Activated CD4-positive, alpha-beta T cell treated with anti-CD3 and anti-CD28 coated beads for 1 hour (primary cell): ENCODE data around the gene FNDC11.

Experiments used
- DNase-seq: peaks from one replicate; pipeline ENCODE4 v3.0.0-alpha.2; 2020

FNDC11 gene

DNA sequence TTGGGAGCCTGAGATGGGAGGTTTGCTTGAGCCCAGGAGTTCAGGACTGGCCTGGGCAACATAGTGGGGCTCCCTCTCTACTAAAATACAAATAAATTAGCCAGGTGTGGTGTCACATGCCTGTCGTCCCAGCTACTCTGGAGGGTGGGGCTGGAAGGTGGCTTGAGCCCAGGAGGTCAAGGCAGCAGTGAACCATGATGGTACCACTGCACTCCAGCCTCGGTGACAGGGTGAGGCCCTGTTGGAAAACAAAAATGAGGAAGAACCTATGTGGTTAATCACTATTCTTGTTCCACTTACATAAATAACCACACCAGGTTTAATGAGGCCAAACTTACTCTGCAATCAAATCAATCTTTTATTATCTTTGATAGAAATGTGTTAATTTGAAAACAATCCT, 28.0 kb upstream of the FNDC11 start:
- DNase-seq: no peak

GRCh38 chr20:63527184-63527583, 26.8 kb upstream of the FNDC11 start:
- DNase-seq: no peak

DNA sequence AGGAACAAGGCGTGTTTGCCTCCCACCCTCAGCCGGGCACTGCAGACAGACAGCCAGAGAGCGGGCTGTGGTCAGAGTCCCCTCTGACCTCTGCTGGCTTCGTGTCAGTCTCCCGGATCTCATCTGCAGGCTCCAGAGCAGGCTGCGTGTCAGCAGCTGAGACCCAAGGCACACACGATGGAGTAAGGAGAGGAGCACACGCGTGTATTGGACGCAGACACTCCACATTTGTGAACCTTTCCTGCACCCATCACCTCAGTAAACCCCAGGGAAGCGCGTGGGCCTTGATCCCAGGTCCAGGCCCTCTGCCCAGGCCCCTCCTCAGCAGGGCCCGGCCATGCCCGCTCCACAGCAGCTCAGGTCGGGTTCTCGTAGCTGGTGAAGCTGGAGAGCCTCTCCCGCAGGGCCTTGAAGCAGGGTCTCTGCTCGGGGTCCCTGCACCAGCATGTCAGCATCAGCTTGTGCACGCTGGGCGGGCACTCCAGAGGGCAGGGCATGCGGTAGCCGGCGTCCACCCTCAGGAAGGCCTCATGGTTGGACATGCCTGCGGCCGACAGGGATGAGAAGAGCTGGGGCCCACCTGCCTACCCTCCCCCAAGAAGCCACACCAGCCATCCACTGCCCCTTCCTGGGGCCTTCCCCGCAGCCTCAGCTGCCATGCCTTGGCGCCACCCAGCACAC, 24.6 kb upstream of the FNDC11 start:
- DNase-seq: no peak

- no peak for DNase-seq
Measured at GRCh38 chr20:63529861-63530787, 23.8 kb upstream of the FNDC11 start.

DNA sequence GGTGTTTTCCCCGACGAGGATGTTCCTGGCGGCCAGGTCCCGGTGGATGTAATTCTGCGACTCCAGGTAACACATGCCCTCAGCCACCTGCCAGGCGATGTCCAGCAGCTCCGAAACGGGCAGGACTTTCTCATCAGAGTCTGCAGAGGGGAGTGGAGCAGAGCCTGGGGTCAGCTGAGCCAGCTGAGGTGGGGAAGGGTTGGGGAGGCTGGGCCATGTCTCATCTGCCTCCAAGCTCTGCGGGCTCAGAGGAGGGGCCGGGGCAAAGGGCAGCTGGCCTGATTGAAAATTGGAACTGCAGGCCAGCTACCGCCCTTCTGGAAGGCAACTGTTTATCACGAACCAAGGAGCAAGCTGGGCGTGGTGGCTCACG, 23.2 kb upstream of the FNDC11 start:
- no peak for DNase-seq

DNA sequence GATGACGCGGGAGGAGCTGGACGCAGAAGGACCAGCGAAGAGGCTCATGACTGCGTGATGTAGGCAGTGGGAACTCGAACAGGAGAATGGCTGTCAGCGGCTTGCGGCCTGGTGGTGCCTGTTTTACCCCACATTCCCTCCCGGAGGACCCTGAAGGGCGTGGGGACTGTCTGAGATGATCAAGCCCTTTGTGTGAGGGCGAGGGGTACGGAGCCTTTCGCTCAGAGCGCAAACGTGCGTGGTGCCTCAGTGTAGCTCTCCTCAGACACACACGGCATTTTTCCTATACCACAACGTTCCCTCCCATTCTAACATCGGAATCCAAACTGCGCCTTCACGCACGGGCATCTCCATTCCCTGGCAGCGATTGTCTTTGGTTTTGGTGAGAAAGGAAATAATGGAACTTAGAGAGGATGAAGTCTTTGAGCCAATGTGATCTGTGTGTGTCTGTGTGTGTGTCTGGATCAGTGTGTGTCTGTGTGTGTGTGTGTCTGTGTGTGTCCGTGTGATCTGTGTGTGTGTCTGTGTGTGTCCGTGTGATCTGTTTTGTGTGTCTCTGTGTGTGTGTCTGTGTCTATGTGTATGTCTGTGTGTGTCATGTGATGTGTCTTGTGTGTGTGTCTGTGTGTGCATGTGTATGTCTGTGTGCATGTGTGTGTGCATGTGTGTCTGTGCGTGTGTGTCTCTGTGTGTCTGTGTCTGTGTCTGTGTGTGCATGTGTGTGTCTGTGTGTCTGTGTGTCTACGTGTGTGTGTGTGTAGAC, 22.1 kb upstream of the FNDC11 start:
- DNase-seq: no peak

DNA sequence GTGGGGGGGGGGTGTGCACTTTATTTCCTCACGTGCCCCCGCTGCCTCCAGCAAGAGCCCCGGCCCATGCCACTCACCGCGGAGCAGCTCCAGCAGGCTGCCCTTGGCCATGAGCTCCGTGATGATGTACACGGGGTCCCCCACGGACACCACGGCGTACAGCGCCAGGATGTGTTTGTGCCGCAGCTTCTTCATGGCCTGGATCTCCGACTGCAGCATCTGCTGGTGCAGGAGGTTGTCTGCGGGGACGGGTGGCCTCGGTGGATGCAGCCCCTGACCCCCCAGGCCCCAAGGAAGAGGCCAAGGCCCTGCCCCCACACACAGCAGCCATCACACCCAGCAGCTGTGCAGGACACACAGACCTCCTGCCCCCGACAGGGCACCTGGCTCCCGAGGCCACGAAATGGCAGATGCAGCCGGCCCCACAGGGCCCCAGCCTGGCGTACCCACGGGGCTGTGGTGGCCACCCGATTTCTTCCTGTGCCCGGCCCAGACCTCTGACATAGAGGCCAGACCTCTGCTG, 21.4 kb upstream of the FNDC11 start:
- no peak for DNase-seq

- DNase-seq: no peak
Measured at GRCh38 chr20:63533388-63533787, 20.6 kb upstream of the FNDC11 start.

GRCh38 chr20:63533871-63534393, 20.0 kb upstream of the FNDC11 start:
- no peak for DNase-seq

- no peak for DNase-seq
Measured at GRCh38 chr20:63534427-63534830, 19.5 kb upstream of the FNDC11 start.

DNA sequence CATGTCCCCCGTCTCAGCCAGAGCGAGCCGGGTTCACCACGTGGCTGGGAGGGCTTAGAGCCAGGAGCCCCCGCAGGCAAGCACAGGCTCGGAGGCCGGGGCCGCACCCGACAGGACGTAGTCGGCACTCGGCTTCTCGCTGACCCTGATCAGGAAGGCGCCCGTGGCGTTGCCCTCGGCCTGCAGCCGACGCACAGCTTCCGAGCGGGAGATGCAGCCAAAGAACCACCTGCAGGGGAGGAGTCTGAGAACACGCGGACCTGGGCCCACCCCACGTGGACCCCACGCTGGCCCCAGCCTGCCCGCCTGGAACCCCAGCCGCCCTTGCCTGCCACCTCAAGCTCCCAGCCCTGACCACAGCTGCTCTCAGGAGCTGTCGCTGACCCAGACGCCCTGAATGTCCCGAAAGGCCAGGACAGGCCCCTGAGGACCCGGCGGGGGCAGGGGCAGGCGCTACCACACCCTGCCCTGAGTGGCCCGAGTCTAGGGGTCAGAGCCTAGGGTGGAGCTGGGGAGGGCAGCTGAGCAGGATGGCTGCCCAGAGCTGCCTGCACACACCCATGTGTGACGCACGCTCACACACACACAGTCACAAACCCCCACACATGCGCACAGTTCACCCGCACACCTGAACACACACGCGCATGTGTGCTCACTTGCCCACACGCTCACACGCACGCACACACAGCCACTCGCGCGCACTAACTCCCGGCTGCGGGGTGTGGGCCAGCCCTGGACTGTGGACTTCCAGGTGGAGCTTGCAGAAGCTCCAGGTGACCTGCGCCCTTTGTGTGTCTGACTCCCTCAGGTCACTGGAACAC, 18.9 kb upstream of the FNDC11 start:
- no peak for DNase-seq

DNA sequence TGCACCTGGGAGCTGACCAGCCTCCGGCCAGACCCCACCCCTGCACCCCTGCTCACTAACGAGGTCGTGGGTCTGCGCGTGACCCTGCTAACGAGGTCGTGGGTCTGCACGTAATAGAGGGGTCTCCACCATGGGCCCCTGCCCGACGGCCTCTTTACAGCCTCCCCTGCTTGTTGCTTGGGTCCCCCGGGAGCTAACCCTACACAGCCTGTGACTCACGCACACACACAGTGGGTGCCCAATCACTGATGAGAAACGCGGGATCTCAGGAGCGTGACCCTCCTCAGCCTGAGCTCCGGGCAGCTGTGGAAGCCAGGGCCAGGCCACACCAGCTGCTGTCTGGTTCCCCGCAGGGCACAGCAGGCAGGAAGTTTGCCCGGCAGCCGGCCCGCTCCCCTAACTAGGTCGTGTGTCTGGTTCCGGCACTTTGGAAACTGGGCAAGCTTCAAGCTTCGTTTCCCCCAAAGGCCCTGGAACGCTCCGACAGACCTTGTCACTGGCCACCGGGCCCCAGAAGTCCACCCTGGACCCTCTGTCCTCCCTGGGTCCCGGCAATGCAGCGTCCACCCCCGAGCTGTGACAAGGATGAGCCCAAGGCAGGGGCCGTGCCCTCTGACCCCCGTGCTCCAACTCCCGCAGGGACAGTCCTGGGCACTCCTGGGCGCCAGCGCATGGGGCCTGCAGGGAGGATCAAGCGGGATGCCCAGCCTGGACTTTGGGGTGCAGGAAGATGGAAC, 17.6 kb upstream of the FNDC11 start:
- DNase-seq: no peak

- no peak for DNase-seq
Measured at GRCh38 chr20:63536997-63537524, 16.9 kb upstream of the FNDC11 start, which contains the start of gene PTK6. TSS of gene PTK6 (minus strand) at chr20:63537376. CDS start at chr20:63537314, 62 bp downstream.

- DNase-seq: peak; percentile 87
Measured at GRCh38 chr20:63537525-63538203, 16.3 kb upstream of the FNDC11 start.

DNA sequence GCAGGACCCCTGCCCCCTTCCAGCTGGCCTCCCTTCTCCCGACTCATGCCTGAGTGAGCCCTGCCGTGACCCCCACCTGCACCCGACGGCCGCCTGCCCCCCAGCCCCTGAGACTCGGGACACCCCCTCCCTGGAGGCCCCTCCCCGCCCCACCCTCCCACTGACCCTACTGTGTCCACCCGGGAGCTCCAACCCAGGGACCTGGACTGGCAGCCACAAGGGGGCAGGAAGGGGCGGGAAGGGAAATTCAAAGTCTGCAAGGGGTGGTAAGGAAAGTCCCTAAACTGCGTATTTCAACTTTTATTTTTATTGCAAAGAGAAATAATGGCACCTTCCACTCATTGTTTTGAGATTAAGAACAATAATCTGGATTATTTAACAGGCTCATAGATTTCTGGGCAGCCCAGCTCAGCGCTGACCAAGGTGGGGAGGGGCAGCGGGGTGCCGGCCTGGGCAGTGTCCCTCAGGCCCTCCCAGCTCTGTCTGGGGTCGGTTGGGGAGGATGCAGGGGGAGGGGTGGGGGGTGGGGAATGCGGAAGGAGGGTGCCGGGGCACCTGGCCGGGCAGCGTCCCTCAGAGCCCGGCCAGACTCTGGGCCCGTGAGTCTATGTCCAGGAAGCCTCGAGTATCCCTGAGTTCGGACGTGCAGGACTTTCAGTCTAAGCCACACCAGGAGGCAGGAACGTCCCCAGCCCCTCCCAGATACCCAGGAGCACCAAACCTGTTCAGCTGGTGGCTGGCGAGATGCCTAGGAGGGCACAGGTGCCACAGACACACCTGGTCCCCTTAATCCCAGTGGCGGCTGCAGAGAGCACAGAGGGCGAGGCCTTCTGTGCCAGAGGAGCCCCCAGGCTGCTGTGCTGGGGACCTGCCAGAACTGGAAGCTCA, 15.5 kb upstream of the FNDC11 start:
- no peak for DNase-seq

DNA sequence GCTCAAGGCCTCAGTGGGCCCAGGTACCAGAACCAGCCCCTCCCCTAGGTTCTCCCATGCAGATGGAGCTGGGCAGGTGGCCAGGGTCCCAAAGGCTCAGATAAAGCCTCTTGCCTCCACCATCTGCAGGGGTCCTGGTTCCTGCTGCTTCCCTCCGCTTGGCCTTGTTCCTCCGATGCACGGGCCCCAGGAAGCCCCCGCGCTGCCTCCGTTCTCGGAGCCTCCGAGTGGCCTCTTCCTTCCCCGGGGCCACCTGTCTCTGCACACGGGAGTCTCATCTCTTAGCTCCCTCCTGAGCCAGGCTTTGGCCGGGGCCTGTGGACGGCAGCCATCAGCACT, 14.9 kb upstream of the FNDC11 start:
- DNase-seq: no peak

DNA sequence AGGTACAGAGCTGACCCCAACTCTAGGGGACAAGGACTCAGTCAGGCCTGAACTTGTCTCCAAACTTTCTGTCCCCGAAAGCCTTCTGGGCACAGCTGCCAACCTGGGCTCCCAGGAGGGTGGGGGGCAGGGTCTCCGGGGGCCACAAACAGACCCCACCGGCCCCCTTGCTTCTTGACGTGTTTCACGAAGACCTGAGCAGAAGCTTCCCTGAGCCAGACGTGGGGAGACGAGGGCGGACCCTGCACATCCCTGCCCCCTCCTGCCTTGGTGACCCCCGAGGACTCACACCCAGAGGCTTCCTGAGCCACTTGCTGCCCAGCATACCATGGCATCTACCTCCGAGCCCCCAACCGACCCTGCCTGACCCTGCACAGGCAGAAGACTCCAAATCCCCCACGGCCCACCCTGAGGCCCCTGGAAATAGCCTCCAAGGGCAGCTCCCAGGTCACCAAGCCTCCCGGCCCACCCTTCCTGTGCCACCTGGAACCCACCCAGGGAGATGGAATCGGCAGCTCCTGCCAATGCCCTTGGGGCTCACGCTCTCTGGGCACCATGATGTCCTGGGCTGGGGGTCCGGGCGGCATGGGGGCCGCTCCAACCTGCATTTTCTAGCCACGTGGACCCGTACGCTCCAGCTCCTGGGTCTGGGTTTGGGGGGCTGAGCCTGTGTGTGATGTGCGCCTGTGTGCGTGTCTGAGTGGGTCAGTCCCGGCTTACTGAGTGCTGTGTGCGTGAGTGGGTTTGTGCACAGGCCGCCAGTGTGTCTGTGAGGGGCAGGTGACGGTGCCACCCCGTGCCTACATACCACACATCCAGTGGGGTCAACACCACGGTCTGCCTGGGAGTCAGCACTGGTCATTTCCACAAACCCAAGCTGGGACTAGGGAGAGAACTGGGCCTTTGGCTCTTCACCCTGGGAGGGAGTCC, 14.3 kb upstream of the FNDC11 start:
- no peak for DNase-seq
